Stimulated activated CD8-positive, alpha-beta memory T cell treated with anti-CD3 and anti-CD28 coated beads, Interleukin-4, amount 100 ng/mL, for 4 hours (primary cell): ENCODE measurements around the gene TMEM125.

Experiments
- DNase-seq, 2 donors: peaks; one replicate each; pipeline ENCODE4 v3.0.0-alpha.2; 2020; ENCODE audit warnings: low read depth in 2 of 2, low spot score in 1 of 2

TMEM125 gene

DNA sequence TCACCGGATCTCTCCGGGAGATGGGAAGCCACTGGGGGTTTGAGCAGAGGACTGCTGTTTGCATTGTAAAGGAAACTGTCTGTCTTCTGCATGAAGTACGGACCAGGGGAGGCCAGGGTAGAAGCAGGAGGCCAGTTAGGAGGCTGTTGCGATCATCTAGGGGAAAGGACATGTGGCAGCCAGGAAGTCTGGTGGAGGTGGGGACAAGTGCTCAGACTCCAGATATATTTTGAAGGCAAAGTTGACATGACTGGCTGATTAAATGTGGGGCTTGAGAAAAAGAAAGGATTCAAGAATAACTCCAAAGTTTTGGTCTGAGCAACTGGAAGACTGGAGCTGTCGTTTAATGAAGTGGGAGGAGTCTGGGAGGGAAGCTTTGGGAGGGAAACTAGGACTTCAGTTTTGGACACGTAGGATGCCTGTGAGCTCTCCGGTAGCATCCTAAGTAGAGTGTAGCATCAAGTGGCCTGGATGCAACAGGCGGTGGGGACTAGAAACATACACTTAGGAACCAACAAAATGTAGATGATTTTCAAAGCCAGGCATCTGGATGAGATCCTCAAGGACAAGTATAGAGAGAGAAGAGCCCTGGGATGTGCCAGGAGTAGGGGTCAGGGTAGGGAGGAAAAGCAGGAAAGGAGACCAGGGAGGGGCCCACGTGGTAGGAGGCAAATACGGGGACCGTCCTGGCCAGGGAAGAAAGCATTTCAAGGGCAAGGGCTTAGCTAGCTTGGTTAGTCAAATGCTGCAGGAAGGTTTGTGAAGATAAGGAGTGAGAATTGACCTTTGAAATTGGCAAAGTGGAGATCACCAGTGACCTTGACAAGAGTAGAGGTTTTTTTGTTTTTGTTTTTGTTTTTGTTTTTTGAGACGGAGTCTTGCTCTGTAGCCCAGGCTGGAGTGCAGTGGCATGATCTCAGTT is 19.3 kb downstream of the TMEM125 start:
- no peak for DNase-seq

DNA sequence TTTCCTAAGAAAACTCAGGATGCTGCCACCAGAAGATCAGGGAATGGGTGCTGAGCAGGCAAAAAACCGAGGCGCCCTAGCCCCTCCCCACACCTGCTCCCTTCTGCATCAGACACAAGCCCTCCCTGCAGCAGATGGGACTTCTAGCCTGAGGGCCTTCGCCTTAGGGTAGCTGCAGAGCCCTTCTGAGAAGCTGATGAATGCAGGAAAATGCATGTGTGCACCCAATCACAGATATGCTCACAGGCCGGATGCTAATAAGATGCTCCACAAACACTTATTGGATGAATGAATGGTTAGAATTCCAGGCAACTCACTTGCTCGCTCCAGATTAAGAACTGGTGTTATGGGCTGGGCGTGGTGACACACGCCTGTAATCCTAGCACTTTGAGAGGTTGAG is 22.4 kb downstream of the TMEM125 start:
- DNase-seq, result no peak

DNA sequence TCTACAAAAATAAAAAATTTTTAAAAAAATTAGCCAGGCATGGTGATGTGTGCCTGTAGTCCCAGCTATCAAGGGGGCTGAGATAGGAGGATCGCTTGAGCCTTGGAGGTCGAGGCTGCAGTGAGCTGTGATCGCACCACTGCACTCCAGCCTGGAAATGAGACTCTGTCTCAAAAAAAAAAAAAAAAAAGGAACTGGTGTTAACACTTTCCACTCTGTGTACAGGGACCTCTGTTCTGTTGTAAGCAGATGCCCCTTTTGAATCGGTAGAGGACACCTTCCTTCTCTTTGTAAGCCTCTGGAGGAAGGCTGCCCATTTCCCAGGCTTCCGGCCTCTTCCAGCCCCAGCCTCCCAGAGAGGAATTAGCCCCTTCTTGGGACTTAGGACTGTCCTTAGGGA is 22.9 kb downstream of the TMEM125 start:
- DNase-seq, result no peak

DNA sequence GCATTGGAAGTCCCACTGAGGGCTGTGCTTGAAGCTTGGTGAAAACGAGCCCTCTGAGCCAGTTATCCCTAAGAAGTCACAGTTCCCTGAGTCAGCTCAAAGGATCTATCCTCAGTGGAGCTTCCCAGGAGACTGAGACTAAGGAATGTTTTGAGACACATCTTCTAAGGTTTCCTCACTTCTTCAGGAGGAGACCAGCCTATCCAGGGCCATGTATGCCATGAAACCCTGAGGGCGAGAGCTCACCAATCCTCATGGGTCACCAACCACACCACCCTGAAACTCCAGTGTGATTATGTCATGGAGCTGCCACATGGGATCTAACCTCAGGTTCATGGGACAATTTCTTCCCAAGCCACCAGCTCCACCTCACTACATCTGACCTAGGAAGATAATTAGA is 23.4 kb downstream of the TMEM125 start:
- no peak for DNase-seq

DNA sequence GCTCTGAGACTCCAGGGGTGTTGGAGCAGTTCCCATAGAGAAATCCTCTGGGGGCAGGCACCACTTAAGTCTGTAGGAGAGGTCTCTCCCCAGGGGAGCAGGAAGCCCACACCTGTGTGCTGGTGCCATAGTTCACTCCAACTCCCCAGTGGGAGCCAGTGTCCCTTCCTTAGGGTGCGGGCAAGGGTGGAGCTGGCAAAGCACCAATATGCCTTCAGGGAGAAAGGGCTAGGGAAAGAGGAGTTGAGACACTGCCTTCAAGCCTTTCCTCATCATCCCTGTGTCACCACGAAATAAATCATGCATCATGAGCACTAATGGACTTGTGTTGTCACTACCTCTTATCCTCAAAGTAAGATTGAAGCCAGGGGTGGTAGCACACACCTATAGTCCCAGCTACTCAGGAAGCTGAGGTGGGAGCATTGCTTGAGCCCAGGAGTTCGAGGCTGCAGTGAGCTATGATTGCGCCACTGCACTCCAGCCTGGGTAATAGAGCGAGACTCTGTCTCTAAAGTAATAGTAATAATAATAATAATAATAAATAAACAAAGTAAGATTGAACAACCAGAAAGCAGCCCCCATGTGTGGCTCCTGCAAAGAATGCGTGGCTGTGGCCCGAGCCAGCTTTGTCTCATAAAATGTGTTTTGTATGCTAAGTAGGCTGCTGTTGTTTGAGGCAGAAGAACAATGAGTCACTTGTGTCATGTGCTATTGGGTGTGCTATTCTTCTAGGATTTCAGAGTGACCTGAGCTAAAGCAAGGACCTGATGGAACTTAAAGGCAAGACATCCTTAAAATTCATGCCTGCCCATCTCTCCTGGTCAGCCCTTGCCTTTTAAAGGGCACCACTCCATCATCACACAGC is 24.3 kb downstream of the TMEM125 start:
- no peak for DNase-seq

DNA sequence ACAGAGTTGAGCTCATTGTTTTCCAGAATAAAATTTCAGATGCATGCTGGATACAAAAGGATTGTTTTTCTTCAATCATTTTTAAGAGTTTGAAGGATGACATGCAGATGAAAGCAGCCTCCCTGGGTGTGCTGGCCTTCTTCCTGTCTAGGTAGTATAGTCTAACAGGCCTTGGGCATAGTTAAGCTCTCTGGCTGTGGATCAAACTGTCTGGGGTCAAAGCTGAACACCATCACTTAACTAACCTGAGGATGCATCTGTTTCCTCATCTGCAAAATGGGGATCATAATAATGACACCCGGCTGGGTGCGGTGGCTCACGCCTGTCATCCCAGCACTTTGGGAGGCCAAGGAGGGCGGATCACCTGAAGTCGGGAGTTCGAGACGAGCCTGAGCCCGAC is 25.0 kb downstream of the TMEM125 start:
- DNase-seq, result no peak

DNA sequence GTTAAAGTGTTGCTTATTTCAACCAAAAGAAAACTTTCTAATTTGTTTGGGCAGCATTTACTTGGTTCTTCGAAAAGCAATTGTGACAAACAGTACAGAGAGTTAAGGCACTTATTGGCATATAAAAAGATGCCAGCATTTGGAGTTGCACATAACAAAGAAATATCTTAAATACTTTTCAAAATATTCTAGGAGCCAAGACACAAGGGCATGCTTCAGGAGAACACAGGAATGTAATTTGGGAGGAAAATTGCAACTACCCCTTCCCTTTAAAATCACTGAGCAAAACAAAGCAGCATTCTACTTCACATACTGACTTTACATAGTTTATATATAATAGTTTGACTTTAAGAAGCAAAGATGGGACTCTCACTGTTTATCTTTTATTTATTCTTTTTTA is 26.4 kb downstream of the TMEM125 start:
- no peak for DNase-seq

DNA sequence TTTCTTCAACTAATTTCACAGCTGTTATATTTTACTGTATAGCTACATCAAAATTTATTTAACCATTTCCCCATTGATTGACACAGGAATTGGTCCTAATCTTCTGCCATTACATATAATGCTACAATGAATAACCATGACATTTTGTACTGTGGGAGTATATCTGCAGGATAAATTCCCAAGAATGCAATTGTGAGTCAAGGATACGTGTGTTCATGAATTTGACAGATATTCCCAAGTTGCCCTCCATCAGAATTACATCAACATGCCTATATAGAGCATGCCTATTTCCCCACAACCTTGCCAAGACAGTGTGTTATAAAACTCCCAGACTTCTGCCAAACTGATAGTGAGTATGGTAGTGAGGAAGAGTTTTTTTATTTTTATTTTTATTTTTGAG is 28.3 kb downstream of the TMEM125 start:
- no peak for DNase-seq

DNA sequence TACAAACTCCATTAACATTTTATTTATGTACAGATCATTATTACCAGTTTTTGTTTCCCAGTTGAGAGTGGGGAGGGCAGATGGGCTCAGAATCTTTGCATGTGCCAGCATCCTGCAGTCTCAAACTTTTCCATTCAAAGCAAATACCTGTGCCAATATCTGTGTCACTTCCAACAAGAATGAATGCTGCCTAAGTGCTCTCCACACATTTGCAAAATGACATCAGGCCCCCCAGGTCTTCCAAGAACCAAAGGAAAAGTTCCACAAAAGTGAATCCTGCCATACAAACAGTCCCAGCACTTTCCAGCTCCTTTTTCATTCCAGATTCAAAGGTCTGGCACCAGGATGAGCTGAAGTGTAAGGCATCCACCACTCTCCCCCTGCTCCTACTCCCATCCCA is 29.3 kb downstream of the TMEM125 start:
- no peak for DNase-seq

DNA sequence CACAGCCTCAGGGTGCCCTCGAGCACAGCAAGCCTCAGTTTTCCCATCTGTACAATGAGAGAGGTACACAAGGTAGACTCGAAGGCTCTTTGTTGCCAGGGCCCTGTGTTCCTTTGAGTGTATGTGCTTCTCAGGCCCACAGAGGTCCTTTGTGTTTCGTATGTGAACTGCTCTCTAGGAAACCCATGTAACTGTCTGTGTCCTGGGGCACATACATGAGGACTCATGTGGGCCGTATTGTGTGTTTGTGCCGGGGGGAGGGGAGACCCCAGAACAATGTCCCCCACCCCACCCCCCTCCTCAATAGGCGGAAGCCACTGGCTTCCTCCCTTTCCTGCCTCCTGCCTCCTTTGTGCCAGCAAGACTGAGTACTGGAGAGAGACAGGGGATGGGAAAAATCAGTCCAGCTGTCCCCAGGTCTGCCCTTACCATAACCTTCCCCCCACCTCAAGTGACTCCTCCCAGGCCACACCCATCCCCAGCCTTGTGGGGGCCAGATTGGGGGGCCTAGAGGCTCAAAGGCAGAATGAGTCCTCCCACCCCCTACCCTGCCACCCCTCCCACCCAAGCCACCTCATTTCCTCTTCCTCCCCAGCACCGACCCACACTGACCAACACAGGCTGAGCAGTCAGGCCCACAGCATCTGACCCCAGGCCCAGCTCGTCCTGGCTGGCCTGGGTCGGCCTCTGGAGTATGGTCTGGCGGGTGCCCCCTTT is 30.8 kb downstream of the TMEM125 start, which contains the start of gene TIE1:
TIE1 (plus strand) TSS at position 605 of the 717 bp plus-strand sequence; CDS start at position 695, 90 bp downstream.
- no peak for DNase-seq

DNA sequence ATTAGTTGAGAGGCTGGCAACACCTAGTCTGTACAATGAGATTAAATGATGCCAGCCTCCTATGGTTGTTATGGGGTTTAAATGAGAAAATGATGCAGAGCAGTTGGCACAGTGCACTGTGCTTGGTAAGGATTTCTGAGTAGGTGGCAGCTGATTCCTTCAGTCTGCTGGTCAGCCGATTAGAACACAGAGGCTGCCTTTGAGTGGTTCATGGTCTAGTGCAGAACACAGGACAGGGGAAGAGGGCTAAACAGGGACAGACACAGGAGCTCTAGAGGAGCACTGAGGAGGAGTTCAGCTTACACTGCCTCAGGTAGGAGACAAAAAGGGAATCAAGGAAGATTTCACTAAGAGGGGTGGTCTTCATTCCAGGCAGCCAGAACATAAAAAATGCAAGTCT is 32.4 kb downstream of the TMEM125 start:
- no peak for DNase-seq

DNA sequence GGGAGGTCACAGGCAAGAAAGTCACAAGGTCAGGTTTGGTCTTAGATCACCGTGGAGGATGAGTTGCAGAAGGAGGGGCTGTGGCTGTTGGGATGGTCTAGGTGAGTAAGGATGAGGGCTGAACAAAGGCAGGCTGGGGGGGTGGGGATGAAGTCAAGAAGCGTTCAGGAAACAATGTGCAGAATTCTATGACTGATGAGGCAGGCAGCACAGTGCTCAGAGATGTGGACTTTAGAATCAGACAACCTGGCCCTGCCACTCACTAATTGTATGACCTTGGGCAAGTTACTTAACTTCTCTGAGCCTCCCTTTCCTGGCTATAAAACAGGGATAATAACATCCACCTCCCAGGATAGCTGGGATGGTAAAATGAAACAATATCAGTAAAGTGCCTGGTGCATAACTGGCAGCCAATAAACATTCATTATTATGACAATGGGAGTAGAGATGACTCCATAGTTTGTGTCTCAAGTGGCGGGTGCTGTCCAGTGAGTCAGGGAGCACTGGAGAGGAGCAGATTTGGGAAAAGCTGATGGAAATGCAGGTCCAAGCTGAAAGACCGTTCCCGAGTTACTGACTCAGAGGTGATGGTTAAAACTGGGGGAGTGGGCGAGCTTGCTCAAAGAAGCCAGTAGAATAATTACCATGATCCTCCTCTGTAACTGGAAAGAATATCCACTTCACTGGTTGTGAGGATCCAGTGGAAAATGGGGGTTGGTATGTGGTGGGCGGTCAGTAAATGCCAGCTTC is 33.1 kb downstream of the TMEM125 start:
- DNase-seq, result no peak

DNA sequence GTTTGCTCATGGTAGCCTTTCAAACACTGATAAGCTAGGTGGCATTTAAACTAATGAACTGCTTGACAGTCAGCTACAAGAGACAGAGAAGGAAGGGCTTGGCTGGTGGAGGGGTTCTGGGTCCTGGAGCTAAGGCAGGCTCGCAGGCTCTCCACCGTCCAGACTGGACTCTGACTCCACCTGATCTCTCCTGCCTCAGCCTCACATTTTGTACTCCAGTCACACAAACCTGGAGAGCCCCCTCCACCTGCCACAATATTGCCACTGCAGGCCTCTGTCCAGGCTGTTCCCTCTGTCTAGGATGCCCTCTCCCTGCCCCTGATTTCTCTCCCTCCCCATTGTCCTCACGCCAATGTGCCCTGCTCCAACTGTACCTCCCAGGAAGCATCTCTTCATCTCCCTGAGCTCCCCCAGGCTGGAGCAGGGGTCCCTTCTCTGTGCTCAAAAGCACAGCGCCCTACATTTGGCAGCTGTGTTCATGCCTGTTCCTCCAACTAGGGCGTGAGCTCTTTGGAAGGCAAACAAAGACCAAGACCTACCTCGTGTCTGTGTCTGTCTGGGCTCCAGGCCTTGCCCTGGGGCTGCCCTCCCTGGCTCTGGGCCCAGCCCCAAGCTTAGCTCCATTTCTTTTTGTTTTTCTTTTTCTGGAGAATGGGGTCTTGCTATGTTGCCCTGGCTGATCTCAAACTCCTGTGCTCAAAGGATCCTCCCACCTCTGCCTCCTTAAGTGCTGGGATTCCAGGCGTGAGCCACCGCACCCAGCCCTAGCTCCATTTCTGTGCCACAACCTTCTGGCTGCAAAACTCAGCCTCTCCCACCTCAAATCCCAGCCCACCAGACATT is 33.9 kb downstream of the TMEM125 start:
- DNase-seq, result no peak

DNA sequence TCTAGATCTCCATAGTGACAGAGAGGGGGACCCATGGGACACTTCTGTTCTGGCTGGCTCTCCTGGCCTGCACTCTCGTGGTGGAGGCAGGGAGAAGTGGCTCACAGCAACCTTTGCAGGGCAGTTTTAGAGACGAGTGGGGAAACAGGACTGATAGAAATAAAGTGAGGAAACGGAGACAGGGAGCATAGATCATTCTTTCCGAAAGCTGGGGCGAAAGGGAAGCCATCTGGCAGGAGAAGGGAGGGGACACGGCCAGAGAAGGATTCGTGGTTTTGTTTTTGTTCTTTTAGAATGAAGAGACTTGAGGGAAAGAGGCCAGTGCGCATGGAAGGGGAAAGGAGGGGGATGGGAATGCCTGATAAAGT is 34.5 kb downstream of the TMEM125 start:
- DNase-seq, result no peak

DNA sequence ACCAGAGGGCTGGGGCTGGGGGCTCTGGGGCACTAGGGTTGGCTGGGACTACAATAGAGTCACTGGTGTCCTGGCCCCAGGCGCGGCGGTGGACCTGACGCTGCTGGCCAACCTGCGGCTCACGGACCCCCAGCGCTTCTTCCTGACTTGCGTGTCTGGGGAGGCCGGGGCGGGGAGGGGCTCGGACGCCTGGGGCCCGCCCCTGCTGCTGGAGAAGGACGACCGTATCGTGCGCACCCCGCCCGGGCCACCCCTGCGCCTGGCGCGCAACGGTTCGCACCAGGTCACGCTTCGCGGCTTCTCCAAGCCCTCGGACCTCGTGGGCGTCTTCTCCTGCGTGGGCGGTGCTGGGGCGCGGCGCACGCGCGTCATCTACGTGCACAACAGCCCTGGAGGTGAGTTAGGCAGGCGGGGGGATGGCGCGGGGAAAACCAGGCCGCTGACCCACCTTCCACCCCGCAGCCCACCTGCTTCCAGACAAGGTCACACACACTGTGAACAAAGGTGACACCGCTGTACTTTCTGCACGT is 35.1 kb downstream of the TMEM125 start:
- DNase-seq, result no peak

DNA sequence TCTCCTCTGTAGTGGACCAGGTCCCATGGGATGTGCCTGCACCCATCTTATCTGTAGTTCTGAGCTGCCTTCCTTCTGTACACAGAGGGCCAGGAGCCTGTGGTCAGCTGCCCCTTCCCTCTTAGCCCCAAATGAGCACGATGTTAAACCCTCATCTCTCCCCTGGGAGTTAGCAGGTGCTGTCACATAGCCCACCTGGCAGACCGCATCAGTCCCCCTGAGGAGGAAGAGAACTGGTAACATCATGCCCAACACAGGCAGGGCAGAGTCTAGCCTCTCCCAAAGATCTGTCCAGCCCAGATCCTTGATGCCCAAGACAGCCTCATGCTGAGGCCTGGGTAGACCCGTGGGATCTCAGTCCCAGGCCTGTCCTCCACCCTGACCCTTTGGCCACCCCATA is 35.7 kb downstream of the TMEM125 start:
- no peak for DNase-seq

DNA sequence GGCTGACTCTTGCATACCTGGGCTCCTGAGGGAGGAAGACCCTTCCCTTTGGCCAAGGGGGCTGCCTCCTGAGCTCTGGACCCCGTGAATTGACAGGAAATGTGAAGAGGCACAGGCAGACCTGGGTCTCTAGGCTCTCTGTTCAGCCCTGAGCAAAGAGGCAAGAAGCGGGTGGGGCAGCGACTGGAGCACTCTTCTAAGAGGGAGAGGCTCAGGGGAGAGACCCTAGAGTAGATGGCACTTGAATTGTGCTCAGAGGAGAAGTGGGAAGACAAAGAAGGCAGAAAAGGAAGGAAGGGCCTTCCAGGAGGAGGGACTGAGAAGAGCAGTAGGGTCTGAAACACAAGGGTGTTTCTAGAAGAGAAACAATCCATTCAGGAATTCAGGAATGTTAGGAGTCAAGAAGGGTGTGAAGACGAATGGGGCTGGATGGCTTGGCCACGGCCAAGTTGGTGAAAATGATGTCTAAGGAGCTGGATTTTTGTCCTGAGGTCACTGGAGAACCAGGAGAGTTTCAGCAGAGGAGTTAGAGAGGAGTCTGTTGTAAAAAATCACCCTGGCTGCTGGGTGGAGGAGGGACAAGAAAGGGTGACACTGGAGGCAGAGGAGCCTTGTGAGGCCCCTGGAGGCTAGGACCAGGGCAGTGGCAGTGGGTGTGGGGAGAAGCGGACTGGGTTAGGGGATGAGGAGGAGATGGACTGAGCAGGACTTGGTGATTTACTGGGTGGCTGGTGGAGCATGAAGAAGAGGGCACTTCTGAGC is 36.3 kb downstream of the TMEM125 start:
- no peak for DNase-seq

DNA sequence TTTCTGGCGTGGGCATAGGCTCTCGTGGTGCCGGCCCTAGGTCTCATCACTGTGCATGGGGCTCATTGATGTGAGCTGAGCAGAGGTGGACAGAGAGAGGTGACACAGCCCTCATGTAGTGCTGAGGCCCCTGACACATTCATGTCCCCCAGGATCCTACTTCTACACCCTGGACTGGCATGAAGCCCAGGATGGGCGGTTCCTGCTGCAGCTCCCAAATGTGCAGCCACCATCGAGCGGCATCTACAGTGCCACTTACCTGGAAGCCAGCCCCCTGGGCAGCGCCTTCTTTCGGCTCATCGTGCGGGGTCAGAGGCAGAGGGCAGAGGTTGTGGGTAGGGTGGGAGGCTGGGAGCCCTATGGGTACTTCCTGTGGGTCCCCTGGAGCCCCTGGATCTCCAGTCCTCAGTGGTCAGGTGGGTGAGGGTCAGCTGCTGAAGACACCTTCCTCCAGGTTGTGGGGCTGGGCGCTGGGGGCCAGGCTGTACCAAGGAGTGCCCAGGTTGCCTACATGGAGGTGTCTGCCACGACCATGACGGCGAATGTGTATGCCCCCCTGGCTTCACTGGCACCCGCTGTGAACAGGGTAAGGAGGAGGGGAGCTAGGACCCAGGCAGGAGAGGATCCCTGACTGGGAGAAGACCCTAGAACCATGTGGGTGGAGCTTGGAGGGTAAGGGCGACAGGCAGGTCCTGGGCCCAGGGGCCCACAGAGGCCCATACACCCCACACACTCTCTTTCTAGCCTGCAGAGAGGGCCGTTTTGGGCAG is 37.1 kb downstream of the TMEM125 start:
- DNase-seq, result no peak
